LHCN-M2 (cell line): Measurements from ENCODE around the gene INPP4A. TPM values are rescaled to one million over a fixed set of nuclear protein-coding genes. Genes with fewer than 3 reads are reported as not detected.
A peak's percentile ranks its signal among the peaks of the same experiment; 100 is the strongest.

Experiments
- DNase-seq: peaks from one replicate; pipeline ENCODE4 v3.0.0-alpha.2; 2012; ENCODE audit warnings: low read depth
- total RNA-seq: library from RNA; depleted of rRNA; stranded (reverse); fragments of >200 nt; gene quantifications from 2 replicates; pipeline ENCODE4 v1.2.3, GENCODE V29; 2014; rRNA removed

Gene INPP4A
- total RNA-seq, 1 experiment from 2014 or later, result 11.8 TPM

DNA sequence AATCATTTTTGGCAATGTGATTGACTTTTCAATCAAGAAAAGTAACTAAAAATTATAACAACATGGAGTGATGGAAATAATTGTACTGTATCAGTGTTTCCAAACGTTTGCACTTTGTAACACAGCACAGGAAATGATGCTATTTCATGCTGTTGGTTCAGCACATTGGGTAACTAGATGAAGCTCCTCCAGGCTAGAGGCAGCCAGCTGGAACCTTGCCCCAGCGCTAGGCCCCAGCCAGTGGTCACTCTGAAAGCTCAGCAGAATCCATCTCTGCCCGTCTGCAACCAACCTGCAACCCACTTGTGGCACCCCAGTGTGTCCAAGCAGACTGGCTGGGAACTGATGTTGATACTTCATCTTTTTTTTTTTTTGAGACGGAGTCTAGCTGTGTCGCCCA lies 179.0 kb downstream of the INPP4A start:
- no peak for DNase-seq

DNA sequence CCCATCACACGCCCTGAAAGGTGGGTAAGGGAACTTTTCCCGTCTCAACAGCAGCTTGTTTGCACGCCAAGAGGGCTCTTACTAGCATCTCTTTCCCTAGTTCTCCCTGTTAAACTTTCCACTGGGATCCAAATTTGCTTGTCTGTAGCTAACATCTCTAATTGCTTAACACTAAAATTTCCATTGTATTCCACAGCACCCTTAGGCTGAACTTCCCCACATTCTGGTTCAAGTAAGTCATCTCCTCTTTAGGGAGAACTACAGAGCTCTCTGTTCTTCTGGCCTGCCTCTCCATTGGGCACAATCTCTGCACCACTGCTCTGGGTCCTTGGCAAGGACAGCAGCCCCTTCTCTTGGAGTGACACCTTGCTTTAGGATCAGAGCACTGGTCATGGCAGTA lies 187.7 kb downstream of the INPP4A start:
- no peak for DNase-seq

DNA sequence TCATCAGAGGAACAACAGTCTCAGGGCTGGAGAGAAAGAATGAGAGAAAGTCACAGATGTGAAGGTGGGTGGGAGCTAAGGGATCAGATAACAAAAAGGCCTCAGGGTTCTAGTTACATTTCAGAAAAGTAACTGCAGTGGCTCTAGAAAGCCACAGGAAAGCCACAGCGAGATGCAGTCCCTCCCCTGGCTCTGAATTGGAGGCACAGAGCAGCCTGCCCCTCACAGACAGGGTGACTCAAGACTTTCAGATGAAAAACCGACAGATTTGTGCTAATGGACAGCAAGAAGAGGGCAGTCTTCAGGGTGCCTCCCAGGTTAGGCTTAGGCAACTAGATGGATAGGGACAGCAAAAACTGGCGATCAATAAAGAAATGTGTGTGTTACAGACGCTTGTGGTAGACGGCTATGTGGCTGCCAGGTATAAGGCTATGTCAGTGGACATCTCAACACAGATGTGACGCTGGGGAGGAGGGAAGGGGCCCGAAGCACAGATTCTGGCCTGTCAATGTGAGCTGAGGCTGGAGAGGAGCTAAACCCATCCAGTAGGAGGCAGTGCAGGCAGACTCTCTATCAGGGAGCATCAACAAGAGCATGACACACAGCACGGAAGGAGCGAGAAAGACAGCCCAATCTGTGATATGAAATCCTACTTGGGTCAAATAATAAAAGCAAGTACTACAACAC lies 189.9 kb downstream of the INPP4A start:
- peak; percentile 21 for DNase-seq

DNA sequence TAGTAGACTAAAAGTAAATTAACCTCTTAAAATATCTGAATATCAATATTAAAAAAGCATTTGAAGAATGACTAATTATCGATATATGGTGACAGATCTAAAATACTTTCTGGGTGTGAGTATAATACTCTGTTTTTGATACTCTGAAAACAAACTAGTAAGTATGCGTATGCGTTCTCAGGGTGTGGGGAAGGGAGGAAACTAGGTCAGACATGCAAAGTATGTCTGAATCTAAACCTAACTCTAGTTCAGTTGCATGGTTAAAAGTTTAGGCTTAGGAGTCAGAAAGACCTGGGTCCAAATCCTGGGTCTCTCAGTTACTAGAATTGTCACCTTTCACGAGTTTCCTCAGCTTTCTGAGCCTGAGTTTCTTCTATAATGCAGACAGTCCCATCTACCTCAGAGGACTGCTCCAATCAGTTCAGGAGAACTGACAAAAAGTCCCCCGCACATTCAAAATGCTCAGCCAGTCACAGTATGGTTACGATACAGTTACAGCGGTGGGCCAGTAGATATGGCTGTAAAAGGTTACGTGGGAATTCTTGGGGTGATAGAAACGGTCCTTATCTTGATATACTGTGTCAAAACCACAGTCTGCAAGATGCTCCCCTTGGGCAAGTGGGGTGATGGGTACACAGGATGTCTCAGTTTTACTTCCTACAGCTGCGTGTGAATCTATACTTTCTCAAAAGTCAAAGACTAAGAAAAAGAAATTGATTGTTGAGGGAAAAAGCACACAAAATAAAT lies 192.9 kb downstream of the INPP4A start:
- no peak for DNase-seq

DNA sequence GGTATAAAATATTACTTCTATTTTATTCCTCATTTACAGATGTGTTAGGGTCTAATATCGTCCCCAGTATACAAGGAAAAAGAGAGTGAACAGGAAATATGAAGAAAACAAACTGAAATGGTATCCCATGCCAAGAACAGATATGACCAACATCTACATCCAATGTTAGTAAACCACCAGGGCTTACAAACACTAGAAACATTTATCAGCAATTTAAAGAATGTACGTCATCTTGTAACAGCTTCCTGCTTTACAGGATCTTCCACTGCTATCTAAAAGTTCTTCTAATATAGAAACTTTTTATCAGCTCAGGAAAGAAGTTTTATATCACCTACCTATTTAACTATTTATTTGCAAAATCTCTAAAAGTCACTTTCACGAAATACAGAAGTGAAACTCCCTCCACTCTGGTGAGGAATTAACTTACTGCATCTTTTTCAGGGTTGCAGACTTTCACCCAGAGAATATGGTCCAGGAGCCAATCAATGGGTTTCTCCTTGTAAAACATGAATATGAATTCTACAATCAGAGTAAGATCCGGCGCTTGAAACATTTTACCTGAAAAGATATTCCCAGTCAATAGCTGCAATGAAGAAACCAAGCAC lies 198.9 kb downstream of the INPP4A start:
- DNase-seq, result no peak

Other genes starting within 250 kb of the INPP4A start
- 0.23 and 0.58 TPM in 2 replicates for gene CNGA3, start 98.4 kb upstream of the INPP4A start, total RNA-seq
- gene COA5, start 163.7 kb downstream of the INPP4A start, total RNA-seq, result 28.3 and 29.1 TPM in 2 replicates
- 49.3 and 56.1 TPM in 2 replicates for gene UNC50, start 163.7 kb downstream of the INPP4A start, total RNA-seq